Measurements from ENCODE around the gene KLF7. TPM values are rescaled to one million over a fixed set of nuclear protein-coding genes. Genes with fewer than 3 reads are reported as not detected.

Gene KLF7
- 36.7 and 39.8 TPM in 2 replicates for total RNA-seq
- long read RNA-seq, full-length matches to known transcripts: 26 of 71 reads
- long read RNA-seq, partial matches to known transcripts: 33 of 71 reads
- long read RNA-seq, other reads (novel, unspliced or antisense): 12 of 71 reads

GRCh38 chr2:207165121-207166038 lies at the start of gene KLF7:
KLF7 (minus strand) TSS chr2:207165948; CDS start chr2:207165568, 380 bp downstream.
- peaks cover 46% of the 10 kb centered on the region for H3K4me1 Mint-ChIP-seq (ENCODE audit: unreplicated experiment)

GRCh38 chr2:207215308-207215707 lies 49.6 kb upstream of the KLF7 start:
- Mint-ChIP-seq H3K9me3 (ENCODE audit: unreplicated experiment) (peaks cover 5% of the 10 kb centered on the region), H3K27me3 (ENCODE audit: unreplicated experiment) (no peaks in the 10 kb centered on the region), H3K36me3 (ENCODE audit: unreplicated experiment) (no peaks in the 10 kb centered on the region), H3K4me3 (ENCODE audit: unreplicated experiment) (no peak overlapping the region), H3K27ac (ENCODE audit: unreplicated experiment) (no peak overlapping the region), H3K4me1 (ENCODE audit: unreplicated experiment) (peaks cover 13% of the 10 kb centered on the region)
- no peak for TF ChIP-seq CTCF (IDR thresholded peaks at IDR 0.05)
- DNase-seq (ENCODE audit: extremely low spot score, unreplicated experiment): no peak

More at GRCh38 chr2:207165121-207166038, at the start of gene KLF7:
- Mint-ChIP-seq H3K27ac (ENCODE audit: unreplicated experiment) (peak within 1 kb of the TSS; percentile 100), H3K4me3 (ENCODE audit: unreplicated experiment) (peak within 1 kb of the TSS; percentile 91), H3K36me3 (ENCODE audit: unreplicated experiment) (no peaks in the 10 kb centered on the region), H3K27me3 (ENCODE audit: unreplicated experiment) (no peaks in the 10 kb centered on the region), H3K9me3 (ENCODE audit: unreplicated experiment) (peaks cover 7% of the 10 kb centered on the region)
- DNase-seq (ENCODE audit: extremely low spot score, unreplicated experiment): peak; percentile 85
- TF ChIP-seq CTCF (IDR thresholded peaks at IDR 0.05): no peak

GRCh38 chr2:207214446-207214845 lies 48.7 kb upstream of the KLF7 start:
- Mint-ChIP-seq H3K36me3 (ENCODE audit: unreplicated experiment) (no peaks in the 10 kb centered on the region), H3K9me3 (ENCODE audit: unreplicated experiment) (peaks cover 11% of the 10 kb centered on the region), H3K27ac (ENCODE audit: unreplicated experiment) (no peak overlapping the region), H3K4me1 (ENCODE audit: unreplicated experiment) (peaks cover 5% of the 10 kb centered on the region), H3K4me3 (ENCODE audit: unreplicated experiment) (no peak overlapping the region), H3K27me3 (ENCODE audit: unreplicated experiment) (no peaks in the 10 kb centered on the region)
- no peak for TF ChIP-seq CTCF (IDR thresholded peaks at IDR 0.05)
- DNase-seq (ENCODE audit: extremely low spot score, unreplicated experiment): no peak

- no peak overlapping the region for H3K27ac Mint-ChIP-seq (ENCODE audit: unreplicated experiment)
- DNase-seq (ENCODE audit: extremely low spot score, unreplicated experiment): no peak
- TF ChIP-seq CTCF (IDR thresholded peaks at IDR 0.05): no peak
- H3K4me3 Mint-ChIP-seq (ENCODE audit: unreplicated experiment): no peak overlapping the region
- peaks cover 13% of the 10 kb centered on the region for H3K9me3 Mint-ChIP-seq (ENCODE audit: unreplicated experiment)
- no peaks in the 10 kb centered on the region for H3K4me1 Mint-ChIP-seq (ENCODE audit: unreplicated experiment)
- no peaks in the 10 kb centered on the region for H3K36me3 Mint-ChIP-seq (ENCODE audit: unreplicated experiment)
- H3K27me3 Mint-ChIP-seq (ENCODE audit: unreplicated experiment): no peaks in the 10 kb centered on the region
Measured at GRCh38 chr2:207206011-207206410, 40.3 kb upstream of the KLF7 start.
